Stomach (tissue), 4 donors: ENCODE data around the gene IQCH.

Experiments
- EP300 ChIP-seq: sonication (generic); formaldehyde crosslinking; IDR thresholded peaks from one replicate; pipeline ENCODE4 v1.6.1; 2017; ENCODE audit warnings: antibody characterized with exemption
- POLR2A ChIP-seq, 4 donors: fragments of 450-650 bp; IDR thresholded peaks; one replicate each; pipeline ENCODE4 v1.6.1; 2016; ENCODE audit warnings: antibody characterized with exemption in 4 of 4, control low read depth in 2 of 4, mild to moderate bottlenecking in 1 of 4, moderate library complexity in 1 of 4
- POLR2AphosphoS5 ChIP-seq, 3 donors: sonication (generic); formaldehyde crosslinking; IDR thresholded peaks; one replicate each; pipeline ENCODE4 v1.6.1; 2016; ENCODE audit warnings: antibody characterized with exemption in 3 of 3
- TF ChIP-seq, protein P1 (sequence below), 7 experiments: fragments of 450-650 bp in 4 of 7; fragments of 200-600 bp in 3 of 7; sonication (generic) in 3 of 7; IDR thresholded peaks; one replicate each; pipeline ENCODE4 v1.5.1; 2016 to 2019; ENCODE audit warnings: antibody characterized with exemption in 7 of 7, control low read depth in 2 of 7, mild to moderate bottlenecking in 1 of 7

DNA sequence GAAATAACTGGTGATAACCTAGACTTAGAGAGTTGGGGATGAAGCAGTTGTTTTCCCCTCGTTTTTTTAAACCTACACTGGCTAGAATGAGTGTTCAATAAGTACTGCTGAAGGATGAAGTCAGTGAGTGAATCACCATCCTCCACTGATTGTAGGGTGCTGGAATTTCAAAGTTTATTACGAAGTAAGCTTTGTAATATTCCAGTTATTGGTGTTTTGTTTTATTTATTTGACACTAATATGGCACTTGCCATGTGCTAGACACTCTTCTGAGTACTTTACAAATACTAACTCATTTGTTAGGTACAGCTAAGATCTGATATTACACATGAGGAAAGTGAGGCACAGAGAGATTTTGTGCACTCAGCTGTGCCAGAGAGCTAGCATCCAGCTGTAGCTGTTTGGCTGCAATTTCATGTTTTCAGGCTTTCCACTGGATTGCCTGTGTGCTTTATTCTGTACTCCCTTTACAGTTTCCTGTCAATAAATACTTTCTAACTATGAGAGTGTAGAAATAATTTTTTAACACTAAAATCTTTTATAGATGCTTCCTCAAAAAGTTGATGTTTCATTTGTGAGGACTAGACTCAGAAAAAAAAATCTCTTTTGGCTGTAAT lies 293.8 kb downstream of the IQCH start:
- TF ChIP-seq, protein P1, sequence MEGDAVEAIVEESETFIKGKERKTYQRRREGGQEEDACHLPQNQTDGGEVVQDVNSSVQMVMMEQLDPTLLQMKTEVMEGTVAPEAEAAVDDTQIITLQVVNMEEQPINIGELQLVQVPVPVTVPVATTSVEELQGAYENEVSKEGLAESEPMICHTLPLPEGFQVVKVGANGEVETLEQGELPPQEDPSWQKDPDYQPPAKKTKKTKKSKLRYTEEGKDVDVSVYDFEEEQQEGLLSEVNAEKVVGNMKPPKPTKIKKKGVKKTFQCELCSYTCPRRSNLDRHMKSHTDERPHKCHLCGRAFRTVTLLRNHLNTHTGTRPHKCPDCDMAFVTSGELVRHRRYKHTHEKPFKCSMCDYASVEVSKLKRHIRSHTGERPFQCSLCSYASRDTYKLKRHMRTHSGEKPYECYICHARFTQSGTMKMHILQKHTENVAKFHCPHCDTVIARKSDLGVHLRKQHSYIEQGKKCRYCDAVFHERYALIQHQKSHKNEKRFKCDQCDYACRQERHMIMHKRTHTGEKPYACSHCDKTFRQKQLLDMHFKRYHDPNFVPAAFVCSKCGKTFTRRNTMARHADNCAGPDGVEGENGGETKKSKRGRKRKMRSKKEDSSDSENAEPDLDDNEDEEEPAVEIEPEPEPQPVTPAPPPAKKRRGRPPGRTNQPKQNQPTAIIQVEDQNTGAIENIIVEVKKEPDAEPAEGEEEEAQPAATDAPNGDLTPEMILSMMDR (IDR thresholded peaks at IDR 0.05): no peak
- TF ChIP-seq POLR2A (IDR thresholded peaks at IDR 0.05) (no peak), EP300 (no peak), POLR2AphosphoS5 (IDR thresholded peaks at IDR 0.05) (no peak)
